Nephron progenitor cell (in vitro differentiated cells): Measurements from ENCODE around the gene SLC6A1.

Experiments
- DNase-seq: peaks from one replicate; pipeline ENCODE4 v3.0.0; 2021
- H3K27ac Mint-ChIP-seq: 2 replicates; pipeline ENCODE4 v1.8.0; 2021; ENCODE audit warnings: mild to moderate bottlenecking, moderate library complexity, mixed read lengths
- H3K27me3 Mint-ChIP-seq: 2 replicates; pipeline ENCODE4 v1.8.0; 2021; ENCODE audit warnings: mild to moderate bottlenecking, low read depth, mixed read lengths; ENCODE audit not compliant: poor library complexity
- H3K36me3 Mint-ChIP-seq: 2 replicates; pipeline ENCODE4 v1.8.0; 2021; ENCODE audit warnings: low read depth, mixed read lengths
- H3K4me1 Mint-ChIP-seq: 2 replicates; pipeline ENCODE4 v1.8.0; 2021; ENCODE audit warnings: mixed read lengths
- H3K4me3 Mint-ChIP-seq: 2 replicates; pipeline ENCODE4 v1.8.0; 2021; ENCODE audit warnings: mild to moderate bottlenecking, moderate library complexity, mixed read lengths
- H3K9me3 Mint-ChIP-seq: 2 replicates; pipeline ENCODE4 v1.8.0; 2021; ENCODE audit warnings: mild to moderate bottlenecking, moderate library complexity, mixed read lengths
- CTCF ChIP-seq: fragments of 200-600 bp; sonication (generic); IDR thresholded peaks from 2 replicates; pipeline ENCODE4 v1.5.0; 2021; ENCODE audit warnings: antibody characterized with exemption

The SLC6A1 gene

GRCh38 chr3:11006986-11007933 lies 14.7 kb downstream of the SLC6A1 start:
- Mint-ChIP-seq H3K9me3 (no peaks in the 10 kb centered on the region), H3K36me3 (no peaks in the 10 kb centered on the region), H3K4me3 (no peak overlapping the region), H3K27me3 (peaks cover 18% of the 10 kb centered on the region), H3K27ac (no peak overlapping the region), H3K4me1 (peaks cover 32% of the 10 kb centered on the region)
- TF ChIP-seq CTCF: peak; percentile 20
- DNase-seq: peak; percentile 30

- H3K4me1 Mint-ChIP-seq: peaks cover 19% of the 10 kb centered on the region
These were observed 17.4 kb downstream of the SLC6A1 start for GRCh38 chr3:11009898-11010297.

GRCh38 chr3:11010426-11011165 lies 18.0 kb downstream of the SLC6A1 start:
- Mint-ChIP-seq H3K4me3 (no peak overlapping the region), H3K9me3 (no peaks in the 10 kb centered on the region), H3K27ac (no peak overlapping the region), H3K27me3 (peaks cover 12% of the 10 kb centered on the region), H3K36me3 (no peaks in the 10 kb centered on the region), H3K4me1 (peaks cover 12% of the 10 kb centered on the region)
- DNase-seq: no peak
- TF ChIP-seq CTCF: no peak

More at GRCh38 chr3:11009898-11010297, 17.4 kb downstream of the SLC6A1 start:
- no peak for DNase-seq
- Mint-ChIP-seq H3K9me3 (no peaks in the 10 kb centered on the region), H3K4me3 (no peak overlapping the region), H3K36me3 (no peaks in the 10 kb centered on the region), H3K27me3 (peaks cover 13% of the 10 kb centered on the region), H3K27ac (no peak overlapping the region)
- no peak for TF ChIP-seq CTCF

GRCh38 chr3:11014253-11014652 lies 21.7 kb downstream of the SLC6A1 start:
- no peak for DNase-seq
- no peaks in the 10 kb centered on the region for H3K9me3 Mint-ChIP-seq
- TF ChIP-seq CTCF: no peak
- no peak overlapping the region for H3K27ac Mint-ChIP-seq
- no peak overlapping the region for H3K4me3 Mint-ChIP-seq
- H3K36me3 Mint-ChIP-seq: no peaks in the 10 kb centered on the region
- peaks cover 28% of the 10 kb centered on the region for H3K27me3 Mint-ChIP-seq
- H3K4me1 Mint-ChIP-seq: peaks cover 12% of the 10 kb centered on the region

GRCh38 chr3:11014752-11015151 lies 22.2 kb downstream of the SLC6A1 start:
- H3K4me1 Mint-ChIP-seq: peaks cover 12% of the 10 kb centered on the region
- TF ChIP-seq CTCF: no peak
- H3K27ac Mint-ChIP-seq: no peak overlapping the region
- H3K36me3 Mint-ChIP-seq: no peaks in the 10 kb centered on the region
- H3K4me3 Mint-ChIP-seq: no peak overlapping the region
- no peak for DNase-seq
- H3K9me3 Mint-ChIP-seq: no peaks in the 10 kb centered on the region
- H3K27me3 Mint-ChIP-seq: peaks cover 32% of the 10 kb centered on the region
